SIG-M5 (cell line): ENCODE measurements around the gene SFXN1.

ENCODE experiments used
- DNase-seq: peaks from one replicate; lab custom pipeline; 2025; lab: John Stamatoyannopoulos, UW

Gene SFXN1

DNA sequence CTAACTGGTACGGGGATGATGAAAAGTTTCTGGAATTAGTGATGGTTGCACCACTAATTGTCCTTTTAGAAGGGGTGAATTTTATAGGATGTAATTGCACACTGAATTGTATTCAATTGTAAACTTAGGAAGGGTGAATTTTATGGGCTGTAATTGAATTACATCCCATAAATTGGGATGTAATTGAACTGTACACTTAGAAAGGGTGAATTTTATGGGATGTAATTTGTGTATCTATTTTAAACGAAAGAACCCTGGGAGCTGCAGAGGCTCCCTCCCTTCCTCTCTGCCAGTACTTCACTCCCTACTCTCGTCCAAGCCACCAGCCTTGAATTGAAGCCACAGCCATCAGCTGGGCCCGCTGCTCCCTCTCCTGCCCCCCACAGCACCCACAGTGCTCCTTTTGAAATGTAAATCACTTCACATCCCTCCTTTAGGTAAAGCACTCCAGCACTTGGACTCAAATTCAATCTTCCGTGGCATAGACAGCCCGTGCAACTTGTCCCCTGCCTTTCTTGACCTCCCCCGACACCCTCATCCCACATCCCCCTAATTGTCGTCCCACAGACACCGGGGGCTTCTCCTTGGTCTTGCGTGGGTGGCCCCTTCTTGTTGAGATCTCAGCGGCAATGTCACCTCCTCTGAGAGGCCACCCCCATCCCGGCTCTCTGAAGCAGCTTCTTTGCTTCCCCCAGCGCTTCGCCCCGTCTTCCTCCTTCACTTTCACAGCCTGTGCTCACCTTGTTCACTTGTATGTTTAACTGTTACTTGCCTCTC, 95.3 kb downstream of the SFXN1 start:
- no peak for DNase-seq

DNA sequence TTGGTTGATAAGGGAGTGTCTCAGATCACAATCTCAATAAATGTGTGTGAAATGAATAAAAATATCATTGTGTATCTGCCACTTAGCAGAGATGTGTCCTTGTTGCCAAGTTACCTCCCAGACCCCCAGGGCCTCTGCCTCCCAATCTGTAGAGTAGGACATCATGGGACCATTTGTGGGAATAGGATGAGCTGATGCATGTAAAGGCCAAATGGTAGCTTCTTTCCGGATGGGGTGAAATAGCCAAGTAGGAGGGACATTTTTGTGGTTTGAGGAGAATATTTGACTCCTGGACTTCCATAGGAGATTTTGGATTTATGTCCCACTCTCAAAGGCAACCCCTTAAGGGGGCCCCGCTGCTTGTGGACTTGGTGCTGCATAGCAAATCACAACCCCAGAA, 96.9 kb downstream of the SFXN1 start:
- DNase-seq = no peak

DNA sequence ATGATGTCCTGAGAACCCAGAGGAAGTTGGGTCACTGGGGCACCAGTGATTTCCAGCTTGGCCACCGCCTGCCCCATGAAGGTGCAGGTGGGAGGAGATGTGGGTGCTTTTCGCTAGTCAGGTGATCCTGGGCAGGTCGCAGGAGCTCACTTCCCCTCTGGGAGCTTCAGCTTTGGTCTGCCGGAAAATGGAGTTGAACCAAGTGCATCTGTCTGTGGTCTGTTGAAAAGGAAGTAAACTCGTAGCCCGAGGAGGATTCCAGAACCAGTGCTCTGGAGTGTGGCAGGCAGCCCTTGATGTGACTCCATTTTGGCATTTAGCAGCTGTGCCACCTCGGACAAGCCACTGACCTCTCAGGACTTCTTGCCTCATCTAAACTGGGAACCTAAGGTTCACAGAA, 97.7 kb downstream of the SFXN1 start:
- no peak for DNase-seq

DNA sequence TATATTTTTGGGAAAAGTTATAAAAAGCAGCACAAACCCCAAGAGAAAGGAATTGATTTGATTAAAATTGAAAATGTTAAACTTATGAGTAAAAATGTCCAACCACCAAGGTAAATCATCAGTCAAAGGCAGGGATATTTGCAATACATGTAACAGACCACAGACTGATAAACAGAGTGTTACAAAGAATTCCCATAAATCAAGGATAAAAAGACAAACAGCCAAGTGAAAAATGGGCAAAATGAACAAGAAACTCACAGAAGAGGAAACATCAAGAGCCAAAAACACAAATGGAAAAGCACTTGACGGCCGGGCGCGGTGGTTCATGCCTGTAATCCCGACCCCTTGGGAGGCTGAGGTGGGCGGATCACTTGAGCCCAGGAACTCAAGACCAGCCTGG, 98.2 kb downstream of the SFXN1 start:
- DNase-seq = no peak
